K562 (cell line): Measurements from ENCODE around the gene SEC24A.

Experiments
- CTCF ChIP-seq, 3 experiments: IDR thresholded peaks in 2 of 3; conservative IDR thresholded peaks in 1 of 3; 2 replicates each; pipeline ENCODE4 v1.5.1; 2011 to 2012; ENCODE audit warnings: low read length in 3 of 3, mild to moderate bottlenecking in 3 of 3, control low read depth in 2 of 3, improper control_type of control experiment in 1 of 3, inconsistent platforms in 1 of 3, low read depth in 1 of 3, mixed read lengths in 1 of 3, moderate library complexity in 1 of 3; ENCODE audit not compliant: insufficient read depth in 2 of 3
- NEUROD1 ChIP-seq: fragments of 150-350 bp; IDR thresholded peaks from 2 replicates; pipeline ENCODE4 v1.6.1; 2014; ENCODE audit warnings: borderline replicate concordance, low read length, low read depth; ENCODE audit not compliant: partially characterized antibody
- NFE2 ChIP-seq: IDR thresholded peaks from 2 replicates; pipeline ENCODE4 v1.6.1; 2014; ENCODE audit warnings: antibody characterized with exemption, low read depth
- ZBTB11 ChIP-seq, 3 experiments: fragments of 200-800 bp in 1 of 3; fragments of 250-450 bp in 1 of 3; fragments of 450-650 bp in 1 of 3; sonication (Bioruptor Pico) in 1 of 3; sonication (Bioruptor generic) in 1 of 3; formaldehyde crosslinking in 1 of 3; IDR thresholded peaks; 2 replicates each; pipeline versions ENCODE4 v1.6.1 to v1.8.0; 2016 to 2022; ENCODE audit warnings: mild to moderate bottlenecking in 2 of 3, missing genetic modification characterization in 2 of 3, missing compliant biosample characterization in 1 of 3, moderate library complexity in 1 of 3
- ZFP91 ChIP-seq: sonication (generic); formaldehyde crosslinking; IDR thresholded peaks from 2 replicates; pipeline ENCODE4 v1.8.0; 2022; ENCODE audit warnings: mild to moderate bottlenecking, missing genetic modification reagents

GRCh38 chr5:134606726-134607125 is 41.9 kb upstream of the SEC24A start:
- TF ChIP-seq ZBTB11 (CRISPR knock-in tag; IDR thresholded peaks at IDR 0.05): no peak
- TF ChIP-seq CTCF (IDR thresholded peaks at IDR 0.05 in 2 of 3, conservative IDR thresholded peaks at IDR 0.05 in 1 of 3; ENCODE audit: insufficient read depth in 2 of 3, low read depth in 1 of 3, low read length in 3 of 3): no peak
- TF ChIP-seq NFE2: no peak
- TF ChIP-seq NEUROD1: no peak
- no peak for TF ChIP-seq ZFP91 (CRISPR knock-in tag)
